ENCODE results near the gene RAP1GAP2.

The RAP1GAP2 gene

DNA sequence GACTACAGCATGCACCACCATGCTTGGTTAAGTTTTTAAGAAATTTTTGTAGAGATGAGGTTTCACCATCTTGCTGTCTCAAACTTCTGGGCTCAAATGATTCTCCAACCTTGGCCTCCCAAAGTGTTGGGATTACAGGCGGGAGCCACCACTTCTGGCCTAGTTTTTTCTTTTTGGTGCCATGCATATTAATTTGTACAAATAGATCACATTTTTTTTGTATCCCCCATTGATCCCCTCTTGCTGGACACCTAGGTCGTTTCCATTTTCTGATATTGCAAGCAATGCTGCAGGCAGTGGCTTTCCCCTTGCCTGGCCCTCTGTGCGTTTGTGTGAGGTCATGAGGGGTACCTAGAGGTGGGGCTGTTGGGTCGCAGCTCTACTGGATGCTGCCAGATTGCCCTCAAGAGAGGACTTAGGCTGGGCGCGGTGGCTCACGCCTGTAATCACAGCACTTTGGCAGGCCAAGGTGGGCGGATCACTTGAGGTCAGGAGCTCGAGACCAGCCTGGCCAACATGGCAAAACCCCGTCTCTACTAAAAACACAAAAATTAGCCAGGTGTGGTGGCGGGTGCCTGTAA, 23.8 kb downstream of the RAP1GAP2 start:
- H3K27me3 ChIP-seq (replicated peaks): no peaks in the 10 kb centered on the region
- H3K36me3 ChIP-seq (replicated peaks): no peaks in the 10 kb centered on the region
- DNase-seq: no peak
- in situ Hi-C loops (cut with HindIII; ENCODE audit: low pct_ligation_motif_present, low sequenced_read_pairs): no loop called here
- TF ChIP-seq, protein P1, sequence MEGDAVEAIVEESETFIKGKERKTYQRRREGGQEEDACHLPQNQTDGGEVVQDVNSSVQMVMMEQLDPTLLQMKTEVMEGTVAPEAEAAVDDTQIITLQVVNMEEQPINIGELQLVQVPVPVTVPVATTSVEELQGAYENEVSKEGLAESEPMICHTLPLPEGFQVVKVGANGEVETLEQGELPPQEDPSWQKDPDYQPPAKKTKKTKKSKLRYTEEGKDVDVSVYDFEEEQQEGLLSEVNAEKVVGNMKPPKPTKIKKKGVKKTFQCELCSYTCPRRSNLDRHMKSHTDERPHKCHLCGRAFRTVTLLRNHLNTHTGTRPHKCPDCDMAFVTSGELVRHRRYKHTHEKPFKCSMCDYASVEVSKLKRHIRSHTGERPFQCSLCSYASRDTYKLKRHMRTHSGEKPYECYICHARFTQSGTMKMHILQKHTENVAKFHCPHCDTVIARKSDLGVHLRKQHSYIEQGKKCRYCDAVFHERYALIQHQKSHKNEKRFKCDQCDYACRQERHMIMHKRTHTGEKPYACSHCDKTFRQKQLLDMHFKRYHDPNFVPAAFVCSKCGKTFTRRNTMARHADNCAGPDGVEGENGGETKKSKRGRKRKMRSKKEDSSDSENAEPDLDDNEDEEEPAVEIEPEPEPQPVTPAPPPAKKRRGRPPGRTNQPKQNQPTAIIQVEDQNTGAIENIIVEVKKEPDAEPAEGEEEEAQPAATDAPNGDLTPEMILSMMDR (IDR thresholded peaks at IDR 0.05; ENCODE audit: low read depth, low read length, missing control alignments): no peak
- no peak overlapping the region for H3K27ac ChIP-seq
- H3K4me3 ChIP-seq (ENCODE audit: low read depth, low read length): no peak overlapping the region

DNA sequence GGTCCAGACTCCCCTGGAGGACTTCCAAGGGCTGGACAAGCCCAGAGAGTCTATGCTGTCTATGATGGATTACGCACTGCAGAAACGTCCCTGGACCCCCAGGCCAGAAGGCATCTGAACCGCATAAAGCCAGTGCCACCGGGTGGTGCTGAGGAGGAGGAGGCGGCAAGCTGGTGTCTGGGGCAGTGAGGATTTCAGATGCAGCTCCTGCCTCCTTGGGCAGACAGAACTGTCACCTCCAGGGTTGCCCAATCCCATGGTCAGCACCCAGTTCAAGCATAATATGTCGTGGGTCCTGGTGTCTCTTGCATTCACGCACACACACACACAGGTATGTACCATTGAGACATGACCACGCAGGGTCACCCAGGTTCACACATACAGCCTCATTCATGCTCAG, 25.6 kb downstream of the RAP1GAP2 start:
- no peak overlapping the region for H3K27ac ChIP-seq
- no peaks in the 10 kb centered on the region for H3K27me3 ChIP-seq (replicated peaks)
- H3K36me3 ChIP-seq (replicated peaks): no peaks in the 10 kb centered on the region
- TF ChIP-seq, protein P1 (IDR thresholded peaks at IDR 0.05; ENCODE audit: low read depth, low read length, missing control alignments): no peak
- H3K4me3 ChIP-seq (ENCODE audit: low read depth, low read length): no peak overlapping the region
- in situ Hi-C loops (cut with HindIII; ENCODE audit: low pct_ligation_motif_present, low sequenced_read_pairs): no loop called here
- DNase-seq: no peak

DNA sequence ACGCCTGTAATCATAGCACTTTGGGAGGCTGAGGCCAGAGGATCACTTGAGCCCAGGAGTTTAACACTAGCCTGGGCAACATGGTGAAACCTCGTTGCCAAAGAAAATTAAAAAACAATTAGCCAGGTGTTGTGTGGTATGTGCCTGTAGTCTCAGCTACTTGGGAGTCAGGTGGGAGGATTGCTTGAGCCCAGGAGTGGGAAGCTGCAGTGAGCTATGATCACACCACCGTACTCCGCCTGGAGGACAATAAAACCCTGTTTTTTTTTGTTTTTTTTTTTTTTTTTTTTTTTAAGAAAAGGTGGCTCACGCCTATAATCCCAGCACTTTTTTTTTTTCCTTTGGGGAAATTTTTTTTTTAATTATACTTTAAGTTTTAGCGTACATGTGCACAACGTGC, 26.1 kb downstream of the RAP1GAP2 start:
- no peak for DNase-seq
- in situ Hi-C loops (cut with HindIII; ENCODE audit: low pct_ligation_motif_present, low sequenced_read_pairs): no loop called here
- Histone ChIP-seq H3K27ac (no peak overlapping the region), H3K36me3 (replicated peaks) (no peaks in the 10 kb centered on the region), H3K4me3 (ENCODE audit: low read depth, low read length) (no peak overlapping the region), H3K27me3 (replicated peaks) (no peaks in the 10 kb centered on the region)
- TF ChIP-seq, protein P1 (IDR thresholded peaks at IDR 0.05; ENCODE audit: low read depth, low read length, missing control alignments): no peak

DNA sequence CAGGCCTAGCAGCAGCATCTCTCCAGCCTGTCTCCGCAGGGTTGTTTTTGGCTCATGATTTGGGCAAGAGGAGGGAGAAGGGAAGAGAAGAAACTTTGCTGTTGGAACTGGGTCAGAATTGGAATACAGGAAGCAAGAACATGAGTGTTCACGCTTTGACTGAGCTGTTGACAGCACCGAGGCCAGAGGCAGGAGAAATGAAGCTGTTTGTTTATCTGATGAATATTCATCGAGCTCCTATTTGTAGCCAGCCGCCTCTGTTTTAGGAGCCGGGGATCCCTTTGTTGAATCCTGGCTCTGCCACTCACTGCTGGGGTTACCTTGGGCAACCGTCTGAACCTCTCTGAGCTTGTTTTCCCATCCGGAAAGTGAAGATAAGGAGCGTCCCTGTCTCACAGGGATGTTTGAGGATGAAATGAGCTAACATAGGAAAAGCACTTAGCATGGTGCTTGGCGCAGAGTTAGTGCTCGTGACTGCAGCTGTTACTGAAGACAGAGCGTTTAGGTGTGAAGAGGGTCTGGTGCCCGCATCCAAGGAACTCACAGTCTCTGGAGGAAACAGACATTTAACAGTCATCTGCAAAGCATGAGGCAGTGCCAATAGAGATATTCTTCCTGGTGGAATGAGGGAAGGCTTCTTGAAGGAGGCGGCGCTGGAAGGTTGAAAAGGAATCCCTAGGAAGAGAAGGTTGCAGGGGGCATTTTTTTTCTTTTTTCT, 29.2 kb downstream of the RAP1GAP2 start:
- no peak overlapping the region for H3K27ac ChIP-seq
- in situ Hi-C loops (cut with HindIII; ENCODE audit: low pct_ligation_motif_present, low sequenced_read_pairs): no loop called here
- DNase-seq: no peak
- H3K27me3 ChIP-seq (replicated peaks): no peaks in the 10 kb centered on the region
- no peaks in the 10 kb centered on the region for H3K36me3 ChIP-seq (replicated peaks)
- no peak overlapping the region for H3K4me3 ChIP-seq (ENCODE audit: low read depth, low read length)
- TF ChIP-seq, protein P1 (IDR thresholded peaks at IDR 0.05; ENCODE audit: low read depth, low read length, missing control alignments): no peak

DNA sequence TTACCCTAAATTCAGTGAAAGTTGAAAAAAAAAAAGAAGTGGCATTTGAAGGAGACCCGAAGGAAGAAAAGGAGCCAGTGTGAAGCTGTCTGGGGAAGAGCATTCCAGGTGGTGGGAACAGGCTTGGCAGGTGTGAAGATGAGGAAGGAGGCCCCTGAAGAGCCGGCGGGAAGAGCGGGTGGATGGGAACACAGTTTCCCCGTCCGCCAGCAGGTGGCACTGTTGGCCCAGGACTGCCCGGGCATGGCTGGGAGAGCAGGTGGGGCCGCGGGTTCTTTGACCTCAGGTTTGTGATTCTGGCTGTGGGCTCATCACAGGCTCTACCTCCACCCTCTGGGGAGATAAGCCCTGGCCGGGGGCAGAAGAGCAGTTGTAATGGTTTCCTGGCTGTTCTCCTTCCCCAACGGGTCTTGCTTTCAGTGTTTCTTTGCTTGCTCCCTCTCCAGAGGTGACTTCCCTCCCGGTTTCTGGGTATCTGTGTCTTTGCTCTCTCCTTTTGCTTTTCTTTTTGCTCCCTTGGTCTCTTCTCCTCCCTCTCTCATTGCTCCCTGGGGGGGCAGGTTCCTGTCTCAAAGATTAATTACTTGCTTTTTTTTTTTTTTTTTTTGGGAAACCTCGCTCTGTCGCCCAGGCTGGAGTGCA, 32.3 kb downstream of the RAP1GAP2 start:
- Histone ChIP-seq H3K4me3 (ENCODE audit: low read depth, low read length) (no peak overlapping the region), H3K27ac (no peak overlapping the region), H3K27me3 (replicated peaks) (no peaks in the 10 kb centered on the region), H3K36me3 (replicated peaks) (no peaks in the 10 kb centered on the region)
- peak; percentile 6 for DNase-seq
- in situ Hi-C loops (cut with HindIII; ENCODE audit: low pct_ligation_motif_present, low sequenced_read_pairs): no loop called here
- TF ChIP-seq, protein P1 (IDR thresholded peaks at IDR 0.05; ENCODE audit: low read depth, low read length, missing control alignments): peak; percentile 95
